A673 (cell line): ENCODE data around the gene HTR5A.

Experiments used
- CTCF ChIP-seq: fragments of 300-800, 200-600 bp; sonication (generic); conservative IDR thresholded peaks from 2 replicates; pipeline ENCODE4 v1.5.1; 2017; ENCODE audit warnings: low read depth, mild to moderate bottlenecking, antibody characterized with exemption, low read length, moderate library complexity, mixed read lengths
- EZH2 ChIP-seq: fragments of 200-600 bp; sonication (generic); IDR thresholded peaks from 2 replicates; pipeline ENCODE4 v1.6.1; 2017; ENCODE audit warnings: borderline replicate concordance, low read depth, mild to moderate bottlenecking, mixed read lengths, antibody characterized with exemption, low read length; ENCODE audit not compliant: poor library complexity, severe bottlenecking

- TF ChIP-seq CTCF (no peak), EZH2 (no peak)
Measured at GRCh38 chr7:155106356-155106755, 36.2 kb downstream of the HTR5A start.
